GM18870 (cell line): Measurements from ENCODE around the gene OR8A1.
"Not testable (repeated sequence)": the region's sequence is repeated elsewhere in the genome, so short reads cannot be mapped to it uniquely, and the experiment has no call there.

Experiments used
- ATAC-seq: cut with Tn5 transposase; IDR thresholded peaks from one replicate; pipeline ENCODE4 v1.9.1; 2021; ENCODE audit warnings: moderate library complexity; ENCODE audit not compliant: unreplicated experiment

OR8A1 gene

DNA sequence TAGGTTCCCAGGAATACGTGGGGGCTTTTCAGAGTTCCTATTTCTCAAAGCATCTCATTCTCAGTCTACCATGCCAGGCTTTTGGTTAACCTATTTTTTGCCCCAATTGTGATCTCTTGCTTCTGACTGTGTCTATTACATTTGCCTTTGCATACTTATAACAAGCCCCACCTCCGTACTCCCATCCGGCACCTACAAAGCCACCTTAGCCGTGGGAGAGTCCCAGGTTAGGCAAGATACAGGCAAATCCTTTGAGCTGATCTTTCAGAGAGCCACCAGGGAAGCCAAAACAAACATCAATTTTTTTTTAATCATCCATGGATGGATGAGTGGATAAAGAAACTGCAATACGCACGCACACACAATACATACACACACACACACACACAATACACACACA lies 22.8 kb downstream of the OR8A1 start:
- ATAC-seq: no peak

DNA sequence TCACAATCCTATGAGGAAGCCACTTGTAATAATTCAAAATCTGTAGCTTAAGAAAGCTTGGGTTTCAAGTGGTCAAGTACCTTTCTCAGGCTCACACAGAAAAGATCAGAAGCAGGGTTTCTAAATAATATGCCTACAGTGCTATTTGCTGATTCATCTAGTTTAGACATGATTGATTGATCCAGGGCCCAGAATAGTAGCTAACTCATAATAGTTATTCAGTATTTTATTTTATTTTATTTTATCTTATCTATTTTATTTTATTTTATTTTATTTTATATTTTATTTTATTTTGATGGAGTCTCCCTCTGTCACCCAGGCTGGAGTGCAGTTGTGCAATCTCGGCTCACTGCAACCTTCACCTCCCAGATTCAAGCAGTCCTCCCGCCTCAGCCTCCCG lies 25.5 kb downstream of the OR8A1 start:
- no peak for ATAC-seq

DNA sequence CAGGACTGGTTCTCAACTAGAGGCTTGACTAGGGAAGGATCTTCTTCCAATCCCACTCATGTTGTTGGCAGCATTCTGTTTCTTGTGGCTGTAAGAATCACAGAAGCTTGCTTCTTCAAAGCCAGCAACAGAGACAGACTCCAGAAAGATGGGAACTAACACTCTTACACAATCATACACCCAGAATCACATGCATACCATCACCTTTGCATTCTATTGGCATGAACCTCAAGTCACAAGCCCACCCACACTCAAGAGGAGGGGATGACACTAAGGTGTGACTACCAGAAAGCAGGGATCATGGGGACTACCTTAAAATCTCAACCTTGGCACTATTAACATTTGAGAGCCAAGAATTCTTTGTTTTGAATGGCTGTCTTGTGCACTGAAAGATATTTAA lies 27.8 kb downstream of the OR8A1 start:
- no peak for ATAC-seq

- ATAC-seq: no peak
These were observed 31.0 kb downstream of the OR8A1 start for GRCh38 chr11:124600621-124601320.

- ATAC-seq: no peak
These were observed 32.4 kb downstream of the OR8A1 start for GRCh38 chr11:124602193-124602592.

DNA sequence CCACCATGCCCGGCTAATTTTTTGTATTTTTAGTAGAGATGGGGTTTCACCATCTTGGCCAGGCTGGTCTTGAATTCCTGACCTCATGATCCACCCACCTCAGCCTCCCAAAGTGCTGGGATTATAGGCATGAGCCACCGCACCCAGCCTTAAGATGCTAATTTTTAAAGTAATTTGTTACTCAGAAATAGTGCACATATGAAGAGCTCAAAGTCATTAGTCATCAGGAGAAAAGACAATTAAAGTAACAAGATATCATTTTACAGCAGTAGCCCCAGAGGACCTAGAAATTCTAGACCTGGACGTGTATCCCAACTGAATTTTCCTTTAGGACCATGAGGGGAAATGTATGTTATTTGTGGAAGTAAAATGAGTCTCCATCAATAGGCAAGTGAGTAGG lies 32.9 kb downstream of the OR8A1 start:
- not testable (repeated sequence) for ATAC-seq

DNA sequence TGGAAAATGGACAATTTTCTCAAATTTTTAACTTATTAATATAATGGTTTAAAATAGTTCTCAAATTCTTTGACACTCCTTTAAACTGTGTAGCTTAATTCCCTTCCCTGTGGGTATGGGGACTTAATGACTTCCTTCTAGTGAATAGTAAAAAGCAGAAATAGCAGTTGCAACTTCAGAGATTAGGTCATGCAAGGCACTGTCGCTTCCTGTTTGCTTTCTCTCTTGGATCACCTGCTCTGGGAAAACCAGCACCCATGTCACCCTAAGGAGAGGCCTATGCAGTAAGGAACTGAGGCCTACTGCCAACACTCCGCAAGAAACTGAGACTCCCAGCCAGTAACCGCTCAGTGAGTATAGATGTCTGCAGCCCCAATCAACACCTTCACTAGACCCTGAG lies 35.9 kb downstream of the OR8A1 start:
- no peak for ATAC-seq

- no peak for ATAC-seq
These were observed 38.4 kb downstream of the OR8A1 start for GRCh38 chr11:124608147-124608546.

- no peak for ATAC-seq
These were observed 40.5 kb downstream of the OR8A1 start for GRCh38 chr11:124610295-124610694.

- no peak for ATAC-seq
These were observed 41.3 kb downstream of the OR8A1 start, which contains the start of gene PANX3 for GRCh38 chr11:124611064-124611463. TSS of gene PANX3 (plus strand) at chr11:124611428. CDS start at chr11:124611557, 129 bp downstream.

- no peak for ATAC-seq
These were observed 42.2 kb downstream of the OR8A1 start for GRCh38 chr11:124612045-124612444.

DNA sequence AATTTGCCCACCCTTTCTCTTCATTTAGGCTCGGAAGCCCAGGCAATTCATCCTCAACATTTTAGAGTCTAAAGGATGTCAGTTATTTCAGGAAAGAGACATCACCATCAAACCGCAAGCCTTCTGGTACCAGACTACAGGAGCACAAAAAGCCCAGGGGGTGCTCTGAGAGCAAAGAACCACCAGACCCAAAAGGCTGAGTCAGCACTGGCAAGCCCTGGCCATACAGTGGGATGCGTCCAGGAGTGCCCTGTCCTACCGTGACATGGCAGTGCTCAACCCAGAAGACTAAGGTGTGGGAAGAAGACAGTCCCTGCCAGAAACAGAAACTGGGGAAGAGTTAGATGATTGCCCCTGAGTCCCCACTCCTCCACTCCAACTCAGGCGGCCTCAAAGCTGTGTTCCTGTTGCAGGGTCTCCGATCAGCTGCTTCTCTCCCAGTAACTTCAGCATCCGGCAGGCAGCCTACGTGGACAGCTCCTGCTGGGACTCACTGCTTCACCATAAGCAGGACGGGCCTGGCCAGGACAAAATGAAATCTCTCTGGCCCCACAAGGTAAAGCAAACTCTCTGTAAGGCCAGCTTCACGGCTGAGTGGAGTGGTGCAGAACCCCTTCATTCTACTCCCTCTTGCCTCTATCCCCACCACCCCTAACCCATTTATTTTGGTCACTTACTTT lies 42.9 kb downstream of the OR8A1 start:
- no peak for ATAC-seq

DNA sequence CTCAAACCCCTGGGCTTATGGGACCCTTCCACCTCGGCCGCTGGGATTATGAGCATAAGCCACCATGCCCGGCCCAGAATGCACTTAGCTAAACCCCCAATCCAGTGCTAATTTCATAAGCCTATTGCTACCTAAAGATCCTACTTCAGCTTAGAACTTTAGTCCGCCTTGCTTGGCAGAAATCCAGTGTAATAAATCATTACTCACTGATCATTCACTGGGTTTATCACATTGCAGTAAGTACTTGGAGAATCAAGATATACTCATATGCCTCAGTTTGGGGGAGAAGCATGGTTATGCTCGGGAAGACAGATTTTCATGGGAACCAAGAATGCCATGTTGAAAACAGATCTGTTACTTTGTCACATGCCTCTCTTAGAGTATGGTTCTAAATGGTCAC lies 49.1 kb downstream of the OR8A1 start:
- no peak for ATAC-seq
